ENCODE results near the gene RPN1.
A peak's percentile ranks its signal among the peaks of the same experiment; 100 is the strongest.

Gene RPN1

GRCh38 chr3:128584412-128585020, 66.1 kb downstream of the RPN1 start:
- TF ChIP-seq, protein P1, sequence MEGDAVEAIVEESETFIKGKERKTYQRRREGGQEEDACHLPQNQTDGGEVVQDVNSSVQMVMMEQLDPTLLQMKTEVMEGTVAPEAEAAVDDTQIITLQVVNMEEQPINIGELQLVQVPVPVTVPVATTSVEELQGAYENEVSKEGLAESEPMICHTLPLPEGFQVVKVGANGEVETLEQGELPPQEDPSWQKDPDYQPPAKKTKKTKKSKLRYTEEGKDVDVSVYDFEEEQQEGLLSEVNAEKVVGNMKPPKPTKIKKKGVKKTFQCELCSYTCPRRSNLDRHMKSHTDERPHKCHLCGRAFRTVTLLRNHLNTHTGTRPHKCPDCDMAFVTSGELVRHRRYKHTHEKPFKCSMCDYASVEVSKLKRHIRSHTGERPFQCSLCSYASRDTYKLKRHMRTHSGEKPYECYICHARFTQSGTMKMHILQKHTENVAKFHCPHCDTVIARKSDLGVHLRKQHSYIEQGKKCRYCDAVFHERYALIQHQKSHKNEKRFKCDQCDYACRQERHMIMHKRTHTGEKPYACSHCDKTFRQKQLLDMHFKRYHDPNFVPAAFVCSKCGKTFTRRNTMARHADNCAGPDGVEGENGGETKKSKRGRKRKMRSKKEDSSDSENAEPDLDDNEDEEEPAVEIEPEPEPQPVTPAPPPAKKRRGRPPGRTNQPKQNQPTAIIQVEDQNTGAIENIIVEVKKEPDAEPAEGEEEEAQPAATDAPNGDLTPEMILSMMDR (IDR thresholded peaks at IDR 0.05; ENCODE audit: extremely low read depth, insufficient read depth, missing control alignments) = peak; percentile 51
- peak; percentile 47 for DNase-seq (ENCODE audit: low spot score)
- in situ Hi-C loops (cut with MboI; ENCODE audit: low pct_unique_long_range_greater_than_20kb, low sequenced_read_pairs, unreplicated experiment) = no loop called here

DNA sequence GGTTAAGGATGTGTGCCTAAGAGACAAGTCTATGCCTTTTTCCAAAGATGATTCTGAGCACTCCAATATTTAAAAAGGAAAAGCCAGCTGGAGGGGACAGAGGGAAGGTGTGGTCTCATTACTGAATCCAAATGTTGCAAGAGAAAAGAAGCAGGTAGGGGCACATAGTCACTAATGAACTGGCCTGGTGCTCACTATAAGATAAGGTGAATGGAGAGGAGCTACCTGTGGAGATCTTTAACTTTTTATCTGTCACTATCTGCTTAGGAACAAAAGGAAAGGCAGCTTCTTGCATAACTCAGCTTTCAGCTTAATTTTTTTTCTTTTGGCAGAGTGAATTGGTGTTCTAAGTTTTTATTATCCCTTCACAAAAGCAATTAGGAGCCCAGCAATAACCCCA, 69.1 kb downstream of the RPN1 start:
- no peak for DNase-seq (ENCODE audit: low spot score)
- in situ Hi-C loops (cut with MboI; ENCODE audit: low pct_unique_long_range_greater_than_20kb, low sequenced_read_pairs, unreplicated experiment) = no loop called here
- TF ChIP-seq, protein P1 (IDR thresholded peaks at IDR 0.05; ENCODE audit: extremely low read depth, insufficient read depth, missing control alignments) = no peak

DNA sequence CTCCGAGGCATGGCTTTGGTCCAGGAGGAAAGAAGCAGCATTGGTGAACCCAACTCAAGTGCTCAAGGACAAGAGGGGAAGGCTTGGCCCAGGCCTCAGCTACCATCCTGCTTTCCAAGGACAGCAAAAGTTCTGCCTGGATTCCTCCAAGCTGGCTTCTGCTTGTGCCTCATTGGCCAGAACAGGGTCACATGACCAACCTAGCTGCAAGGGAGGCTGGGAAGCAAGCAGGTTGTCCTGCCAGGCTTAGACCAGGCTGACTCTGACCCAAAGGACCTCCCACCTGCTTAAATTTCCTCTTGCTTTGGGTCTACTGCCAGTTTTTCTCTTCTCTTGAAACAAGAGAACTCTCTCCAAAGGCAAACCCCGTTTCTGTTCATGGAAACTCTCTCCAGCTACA, 70.7 kb downstream of the RPN1 start:
- no peak for DNase-seq (ENCODE audit: low spot score)
- TF ChIP-seq, protein P1 (IDR thresholded peaks at IDR 0.05; ENCODE audit: extremely low read depth, insufficient read depth, missing control alignments) = no peak
- in situ Hi-C loops (cut with MboI; ENCODE audit: low pct_unique_long_range_greater_than_20kb, low sequenced_read_pairs, unreplicated experiment) = no loop called here

- in situ Hi-C loops (cut with MboI; ENCODE audit: low pct_unique_long_range_greater_than_20kb, low sequenced_read_pairs, unreplicated experiment) = no loop called here
- TF ChIP-seq, protein P1 (IDR thresholded peaks at IDR 0.05; ENCODE audit: extremely low read depth, insufficient read depth, missing control alignments) = no peak
- no peak for DNase-seq (ENCODE audit: low spot score)
Measured at GRCh38 chr3:128578346-128578745, 72.3 kb downstream of the RPN1 start.

- TF ChIP-seq, protein P1 (IDR thresholded peaks at IDR 0.05; ENCODE audit: extremely low read depth, insufficient read depth, missing control alignments) = no peak
- DNase-seq (ENCODE audit: low spot score) = no peak
- in situ Hi-C loops (cut with MboI; ENCODE audit: low pct_unique_long_range_greater_than_20kb, low sequenced_read_pairs, unreplicated experiment) = no loop called here
Measured at GRCh38 chr3:128577711-128578110, 72.9 kb downstream of the RPN1 start.

DNA sequence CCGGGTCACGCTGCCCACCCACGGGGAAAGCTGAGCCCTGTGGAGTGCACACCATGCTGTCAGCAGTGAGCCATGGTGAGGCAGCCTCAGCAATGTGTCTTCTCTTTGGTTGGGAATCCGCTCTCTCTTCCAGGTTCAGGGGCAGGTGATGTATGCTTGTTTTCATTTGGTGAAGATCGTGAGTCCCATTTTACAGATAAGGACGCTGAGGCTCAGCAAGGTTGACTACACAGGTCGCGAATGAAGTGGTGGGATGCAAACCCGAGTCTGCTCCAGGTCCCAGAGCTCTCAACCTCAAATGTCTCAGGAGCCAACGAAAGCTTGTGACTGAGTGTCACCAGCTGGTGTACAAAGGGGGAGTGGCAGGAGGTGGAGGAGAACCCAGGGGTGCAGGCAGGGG, 74.3 kb downstream of the RPN1 start:
- DNase-seq (ENCODE audit: low spot score) = no peak
- TF ChIP-seq, protein P1 (IDR thresholded peaks at IDR 0.05; ENCODE audit: extremely low read depth, insufficient read depth, missing control alignments) = no peak
- in situ Hi-C loops (cut with MboI; ENCODE audit: low pct_unique_long_range_greater_than_20kb, low sequenced_read_pairs, unreplicated experiment) = no loop called here
